HEK293 (cell line): Measurements from ENCODE around the gene CIITA.

ENCODE experiments used
- CTCF ChIA-PET: fragments of 350-600 bp; formaldehyde crosslinking; extraction: SDS; loops from one replicate; lab custom pipeline; 2021; ENCODE audit warnings: antibody characterized with exemption; lab: Yijun Ruan, JAX
- POLR2A ChIA-PET: fragments of 300-600 bp; formaldehyde crosslinking; extraction: SDS; loops from one replicate; lab custom pipeline; 2020; ENCODE audit warnings: antibody characterized with exemption, inconsistent platforms; lab: Yijun Ruan, JAX
- H3K27ac ChIP-seq: fragments of 200-500 bp; sonication (Bioruptor generic); 2 replicates; pipeline ENCODE4 v1.5.1; 2014; ENCODE audit warnings: low read depth, low read length, control low read depth, inconsistent platforms; ENCODE audit errors: extremely low read depth
- H3K36me3 ChIP-seq, 2 experiments: fragments of 200-500 bp in 1 of 2; sonication (Bioruptor generic) in 1 of 2; 1 replicate in 1 of 2; 2 replicates in 1 of 2; pipeline ENCODE4 v1.5.1; 2014 to 2017; ENCODE audit warnings: inconsistent platforms in 2 of 2, low read length in 2 of 2; ENCODE audit not compliant: control insufficient read depth in 2 of 2, insufficient read depth in 1 of 2
- H3K4me1 ChIP-seq: fragments of 200-500 bp; sonication (Bioruptor generic); 2 replicates; pipeline ENCODE4 v1.5.1; 2014; ENCODE audit warnings: mild to moderate bottlenecking, low read length, inconsistent platforms; ENCODE audit not compliant: control insufficient read depth, insufficient read depth
- H3K4me3 ChIP-seq: 2 replicates; pipeline ENCODE4 v1.5.1; 2011; ENCODE audit warnings: low read depth, mild to moderate bottlenecking, control low read depth, low read length, moderate library complexity
- H3K9me3 ChIP-seq: fragments of 200-500 bp; sonication (Bioruptor generic); 2 replicates; pipeline ENCODE4 v1.5.1; 2014; ENCODE audit warnings: low read depth, low read length, inconsistent platforms; ENCODE audit not compliant: control insufficient read depth, insufficient read depth
- HOXA7 ChIP-seq: sonication (generic); formaldehyde crosslinking; IDR thresholded peaks from 2 replicates; pipeline ENCODE4 v1.8.1; 2022; ENCODE audit warnings: missing genetic modification reagents, borderline replicate concordance
- HOXC10 ChIP-seq: sonication (generic); formaldehyde crosslinking; IDR thresholded peaks from 2 replicates; pipeline ENCODE4 v1.8.1; 2023; ENCODE audit warnings: mild to moderate bottlenecking, missing genetic modification reagents
- MEIS1 ChIP-seq: sonication (generic); formaldehyde crosslinking; IDR thresholded peaks from 2 replicates; pipeline ENCODE4 v1.8.1; 2022; ENCODE audit warnings: missing genetic modification reagents, mild to moderate bottlenecking, borderline replicate concordance
- MYNN ChIP-seq: fragments of 450-650 bp; formaldehyde crosslinking; IDR thresholded peaks from 2 replicates; pipeline ENCODE4 v1.5.1; 2016; ENCODE audit warnings: missing biosample characterization, missing genetic modification characterization, borderline replicate concordance
- SCRT1 ChIP-seq: fragments of 450-650 bp; formaldehyde crosslinking; IDR thresholded peaks from 2 replicates; pipeline ENCODE4 v1.5.1; 2016; ENCODE audit warnings: missing biosample characterization, missing genetic modification characterization, borderline replicate concordance
- ZBTB17 ChIP-seq: fragments of 450-650 bp; formaldehyde crosslinking; IDR thresholded peaks from 2 replicates; pipeline ENCODE4 v1.5.1; 2016; ENCODE audit warnings: missing biosample characterization, missing genetic modification characterization
- ZBTB48 ChIP-seq: fragments of 450-650 bp; formaldehyde crosslinking; IDR thresholded peaks from 2 replicates; pipeline ENCODE4 v1.5.1; 2016; ENCODE audit warnings: missing biosample characterization, missing genetic modification characterization
- ZNF133 ChIP-seq: fragments of 450-650 bp; formaldehyde crosslinking; IDR thresholded peaks from 2 replicates; pipeline ENCODE4 v1.5.1; 2016; ENCODE audit warnings: missing biosample characterization, missing genetic modification characterization
- ZNF146 ChIP-seq: fragments of 450-650 bp; formaldehyde crosslinking; IDR thresholded peaks from 2 replicates; pipeline ENCODE4 v1.5.1; 2016; ENCODE audit warnings: missing biosample characterization, missing genetic modification characterization
- ZNF184 ChIP-seq: fragments of 450-650 bp; IDR thresholded peaks from 2 replicates; pipeline ENCODE4 v1.5.1; 2018; ENCODE audit warnings: missing biosample characterization, mild to moderate bottlenecking, missing genetic modification characterization
- ZNF248 ChIP-seq: fragments of 450-650 bp; formaldehyde crosslinking; IDR thresholded peaks from 2 replicates; pipeline ENCODE4 v1.5.1; 2017; ENCODE audit warnings: missing biosample characterization, missing genetic modification characterization
- ZNF26 ChIP-seq: fragments of 450-650 bp; formaldehyde crosslinking; IDR thresholded peaks from 2 replicates; pipeline ENCODE4 v1.5.1; 2016; ENCODE audit warnings: missing biosample characterization, missing genetic modification characterization
- ZNF366 ChIP-seq: fragments of 450-650 bp; formaldehyde crosslinking; conservative IDR thresholded peaks from 2 replicates; pipeline ENCODE4 v1.5.1; 2016; ENCODE audit warnings: missing biosample characterization, missing genetic modification characterization
- ZNF510 ChIP-seq: fragments of 450-650 bp; formaldehyde crosslinking; IDR thresholded peaks from 2 replicates; pipeline ENCODE4 v1.5.1; 2018; ENCODE audit warnings: mild to moderate bottlenecking, missing genetic modification characterization, missing biosample characterization; ENCODE audit not compliant: insufficient replicate concordance
- ZNF623 ChIP-seq: fragments of 450-650 bp; formaldehyde crosslinking; IDR thresholded peaks from 2 replicates; pipeline ENCODE4 v1.5.1; 2016; ENCODE audit warnings: missing biosample characterization, missing genetic modification characterization
- ZSCAN30 ChIP-seq: fragments of 450-650 bp; IDR thresholded peaks from 2 replicates; pipeline ENCODE4 v1.5.1; 2018; ENCODE audit warnings: missing biosample characterization, mild to moderate bottlenecking, missing genetic modification characterization, moderate library complexity
- TF ChIP-seq, protein P1 (sequence below): fragments of 450-650 bp; formaldehyde crosslinking; IDR thresholded peaks from 2 replicates; pipeline ENCODE4 v1.5.1; 2016; ENCODE audit warnings: missing biosample characterization, missing genetic modification characterization, borderline replicate concordance
- TF ChIP-seq, protein P2 (sequence below): fragments of 450-650 bp; formaldehyde crosslinking; IDR thresholded peaks from 2 replicates; pipeline ENCODE4 v1.5.1; 2016; ENCODE audit warnings: missing biosample characterization, missing genetic modification characterization

The CIITA gene

GRCh38 chr16:10934325-10935107 is 57.5 kb downstream of the CIITA start (continued):
- TF ChIP-seq, protein P1, sequence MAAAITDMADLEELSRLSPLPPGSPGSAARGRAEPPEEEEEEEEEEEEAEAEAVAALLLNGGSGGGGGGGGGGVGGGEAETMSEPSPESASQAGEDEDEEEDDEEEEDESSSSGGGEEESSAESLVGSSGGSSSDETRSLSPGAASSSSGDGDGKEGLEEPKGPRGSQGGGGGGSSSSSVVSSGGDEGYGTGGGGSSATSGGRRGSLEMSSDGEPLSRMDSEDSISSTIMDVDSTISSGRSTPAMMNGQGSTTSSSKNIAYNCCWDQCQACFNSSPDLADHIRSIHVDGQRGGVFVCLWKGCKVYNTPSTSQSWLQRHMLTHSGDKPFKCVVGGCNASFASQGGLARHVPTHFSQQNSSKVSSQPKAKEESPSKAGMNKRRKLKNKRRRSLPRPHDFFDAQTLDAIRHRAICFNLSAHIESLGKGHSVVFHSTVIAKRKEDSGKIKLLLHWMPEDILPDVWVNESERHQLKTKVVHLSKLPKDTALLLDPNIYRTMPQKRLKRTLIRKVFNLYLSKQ (tag by site-specific recombination) = no peak
- TF ChIP-seq MEIS1 (no peak), HOXC10 (no peak), ZNF184 (tag by site-specific recombination) (no peak), ZNF248 (no peak), ZNF26 (no peak), SCRT1 (tag by site-specific recombination) (no peak), ZBTB17 (tag by site-specific recombination) (no peak), ZNF366 (tag by site-specific recombination) (no peak)

GRCh38 chr16:10935226-10935915 is 58.4 kb downstream of the CIITA start:
- peaks cover 0 to 64% of the 10 kb centered on the region in 2 experiments; a peak in 2 of 3 replicates for H3K36me3 ChIP-seq
- CTCF ChIA-PET = no interaction called here
- H3K27ac ChIP-seq = no peak overlapping the region
- 0 out of 2 replicates have a peak, but pooled peaks cover under 1% of the 10 kb centered on the region for H3K4me1 ChIP-seq
- H3K4me3 ChIP-seq = no peak overlapping the region
- H3K9me3 ChIP-seq = no peaks in the 10 kb centered on the region
- no peak for TF ChIP-seq MYNN (tag by site-specific recombination)
- no peak for TF ChIP-seq ZNF366 (tag by site-specific recombination)
- TF ChIP-seq ZNF146 (tag by site-specific recombination) = no peak
- TF ChIP-seq ZSCAN30 = no peak
- TF ChIP-seq, protein P2, sequence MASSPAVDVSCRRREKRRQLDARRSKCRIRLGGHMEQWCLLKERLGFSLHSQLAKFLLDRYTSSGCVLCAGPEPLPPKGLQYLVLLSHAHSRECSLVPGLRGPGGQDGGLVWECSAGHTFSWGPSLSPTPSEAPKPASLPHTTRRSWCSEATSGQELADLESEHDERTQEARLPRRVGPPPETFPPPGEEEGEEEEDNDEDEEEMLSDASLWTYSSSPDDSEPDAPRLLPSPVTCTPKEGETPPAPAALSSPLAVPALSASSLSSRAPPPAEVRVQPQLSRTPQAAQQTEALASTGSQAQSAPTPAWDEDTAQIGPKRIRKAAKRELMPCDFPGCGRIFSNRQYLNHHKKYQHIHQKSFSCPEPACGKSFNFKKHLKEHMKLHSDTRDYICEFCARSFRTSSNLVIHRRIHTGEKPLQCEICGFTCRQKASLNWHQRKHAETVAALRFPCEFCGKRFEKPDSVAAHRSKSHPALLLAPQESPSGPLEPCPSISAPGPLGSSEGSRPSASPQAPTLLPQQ = no peak
- no peak for TF ChIP-seq ZNF623 (tag by site-specific recombination)
- TF ChIP-seq ZBTB48 (tag by site-specific recombination) = no peak
- TF ChIP-seq SCRT1 (tag by site-specific recombination) = no peak
- TF ChIP-seq ZNF133 (tag by site-specific recombination) = no peak
- TF ChIP-seq ZNF510 (tag by site-specific recombination) = no peak
- no peak for TF ChIP-seq HOXA7 (CRISPR knock-in tag)
- TF ChIP-seq, all 188 proteins: peak for 0
- POLR2A ChIA-PET = no interaction called here
